Skin epidermis (tissue), 12 donors: ENCODE measurements around the gene GLT1D1.

ENCODE experiments used
- H3K27ac ChIP-seq, 21 experiments: fragments of 200-600 bp; sonication (generic) in 11 of 21; one replicate each; pipeline ENCODE4 v1.5.0; 2020; ENCODE audit warnings: mild to moderate bottlenecking in 3 of 21, inconsistent platforms in 2 of 21, moderate library complexity in 2 of 21
- H3K4me3 ChIP-seq, 7 experiments: fragments of 200-600 bp; sonication (generic) in 2 of 7; one replicate each; pipeline ENCODE4 v1.5.0; 2020; ENCODE audit warnings: inconsistent platforms in 2 of 7, mild to moderate bottlenecking in 2 of 7, moderate library complexity in 1 of 7

The GLT1D1 gene

DNA sequence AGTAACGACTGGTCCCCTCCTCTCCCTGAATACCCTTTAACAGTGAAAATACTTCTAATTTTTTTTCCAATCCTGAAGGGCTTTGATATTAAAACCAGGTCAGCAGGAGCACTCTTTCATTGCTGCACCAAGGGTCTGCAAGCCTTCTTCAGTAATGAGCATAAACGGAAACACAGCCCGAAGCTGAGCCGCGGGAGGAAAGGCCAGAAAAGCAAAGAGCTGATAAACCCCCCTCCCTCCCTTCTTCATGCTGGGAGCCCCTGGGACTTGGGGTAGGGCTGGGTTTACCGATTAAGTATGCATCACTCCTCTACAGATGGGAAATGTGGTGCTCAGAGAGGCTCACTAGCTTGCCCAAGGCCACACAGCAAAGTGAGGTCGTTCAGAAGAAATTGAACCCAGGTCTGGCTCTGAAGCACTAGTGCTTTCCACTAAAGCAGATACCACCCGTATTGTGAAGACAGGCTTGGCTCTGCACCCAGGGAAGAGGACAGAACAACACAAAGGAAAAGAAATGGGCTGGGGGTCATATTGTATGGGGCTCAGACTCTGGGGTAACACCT is 128.8 kb downstream of the GLT1D1 start:
- H3K27ac ChIP-seq, result no peak overlapping the region

DNA sequence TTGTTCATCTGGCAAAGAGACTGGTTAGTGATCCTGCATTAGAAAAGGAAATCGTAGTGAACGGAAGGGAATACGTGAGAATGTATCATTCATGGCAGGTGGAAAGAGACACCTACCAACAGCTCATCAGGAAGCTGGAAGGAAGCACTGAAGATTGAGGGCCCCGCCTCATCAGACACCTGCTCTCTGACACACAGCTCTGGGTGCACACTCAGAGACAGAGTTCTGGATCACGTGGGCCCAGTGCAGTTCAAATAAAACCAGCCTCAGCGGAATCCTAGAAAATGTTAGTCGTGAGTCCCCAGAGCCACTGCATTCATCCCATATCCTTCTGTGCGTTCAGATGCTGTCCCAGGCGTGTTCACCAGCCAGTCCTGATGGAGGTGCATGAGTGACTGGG is 129.7 kb downstream of the GLT1D1 start:
- H3K4me3 ChIP-seq, result no peak overlapping the region
- H3K27ac ChIP-seq, result no peak overlapping the region

More for the DNA sequence above, 128.8 kb downstream of the GLT1D1 start:
- no peak overlapping the region for H3K4me3 ChIP-seq

DNA sequence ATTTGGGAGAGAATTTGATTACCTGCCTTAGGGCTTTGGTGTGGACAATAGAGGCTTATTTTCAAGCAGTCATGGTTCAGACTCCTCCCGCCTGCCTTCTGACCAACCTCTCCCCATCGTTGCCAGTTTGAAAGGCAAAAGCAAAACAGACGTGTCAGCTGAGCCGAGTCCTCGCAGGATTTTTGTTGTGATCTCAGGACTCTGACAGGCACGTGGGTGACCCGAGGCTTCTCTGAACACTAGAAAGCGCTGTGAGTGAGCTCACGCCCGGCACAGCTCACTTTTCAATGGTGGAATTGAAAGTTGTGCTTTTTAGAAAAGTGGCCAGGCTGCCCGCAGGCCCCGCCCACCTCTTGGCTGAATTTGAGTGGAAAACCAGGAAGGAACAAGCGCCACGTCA is 130.1 kb downstream of the GLT1D1 start:
- no peak overlapping the region for H3K27ac ChIP-seq
- H3K4me3 ChIP-seq, result no peak overlapping the region

DNA sequence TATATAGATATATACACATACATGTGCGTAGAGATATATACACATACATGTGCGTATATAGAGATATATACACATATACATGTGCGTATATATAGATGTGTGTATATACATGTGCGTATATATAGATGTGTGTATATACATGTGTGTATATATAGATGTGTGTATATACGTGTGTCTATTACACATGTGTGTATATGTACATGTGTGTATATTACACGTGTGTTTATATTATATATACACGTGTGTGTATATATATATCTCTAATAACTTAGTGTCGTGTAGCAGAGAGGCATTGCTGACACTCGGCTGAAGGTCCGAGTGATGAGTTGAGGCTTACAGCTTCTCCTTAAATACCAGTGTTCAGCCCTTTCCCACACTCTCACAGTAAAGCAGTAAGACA is 133.7 kb downstream of the GLT1D1 start:
- no peak overlapping the region for H3K27ac ChIP-seq

DNA sequence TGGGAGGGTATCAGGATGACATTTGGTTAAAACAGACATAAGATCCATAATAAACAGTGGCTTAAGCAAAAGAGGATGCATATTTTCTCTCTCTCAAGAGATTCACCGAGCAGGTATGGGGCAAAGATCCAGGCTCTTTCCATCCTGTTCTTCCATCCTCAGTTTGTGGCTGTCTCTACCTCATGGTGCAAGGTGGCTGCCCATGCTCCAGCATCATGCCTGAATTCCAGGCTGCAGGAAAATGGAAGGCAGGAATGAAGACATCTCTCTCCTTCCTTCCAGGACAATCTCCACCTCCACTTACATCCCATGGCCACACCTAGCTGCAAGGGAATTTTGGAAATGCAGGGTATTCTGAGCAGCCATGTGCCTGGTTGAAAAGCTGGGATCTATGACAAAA is 136.0 kb downstream of the GLT1D1 start:
- Histone ChIP-seq H3K4me3 (no peak overlapping the region), H3K27ac (no peak overlapping the region)

More for the DNA sequence above, 133.7 kb downstream of the GLT1D1 start:
- H3K4me3 ChIP-seq, result no peak overlapping the region

DNA sequence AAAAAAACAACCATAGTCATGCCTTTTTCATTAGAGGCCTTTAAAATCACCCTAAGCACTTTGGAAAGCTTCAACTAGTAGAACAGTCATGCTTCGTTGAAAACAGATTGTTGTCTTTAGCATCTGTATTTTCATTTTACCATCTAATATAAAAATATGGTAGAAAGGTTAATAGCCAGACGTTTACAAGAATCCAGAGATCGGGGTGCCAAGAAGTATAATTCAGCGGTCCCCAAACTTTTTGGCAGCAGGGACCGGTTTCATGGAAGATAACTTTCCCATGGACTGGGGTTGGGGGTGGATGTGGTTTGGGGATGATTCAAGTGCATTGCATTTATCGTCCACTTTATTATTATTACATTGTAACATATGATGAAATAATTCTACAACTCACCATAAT is 138.4 kb downstream of the GLT1D1 start:
- no peak overlapping the region for H3K4me3 ChIP-seq
- no peak overlapping the region for H3K27ac ChIP-seq

DNA sequence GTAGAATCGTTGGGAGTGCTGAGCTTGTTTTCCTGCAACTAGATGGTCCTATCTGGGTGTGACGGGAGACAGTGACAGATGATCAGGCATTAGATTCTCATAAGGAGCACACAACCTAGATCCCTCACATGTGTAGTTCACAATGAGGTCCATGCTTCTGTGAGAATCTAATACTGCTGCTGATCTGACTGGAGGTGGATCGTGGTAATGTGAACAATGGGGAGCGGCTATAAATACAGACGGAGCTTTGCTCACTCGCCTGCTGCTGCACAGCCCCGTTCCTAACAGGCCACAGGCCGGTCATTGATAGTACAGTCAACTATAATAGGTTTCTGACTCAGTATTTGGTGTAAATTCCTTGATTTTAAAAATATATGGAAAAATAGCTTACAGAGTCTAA is 138.8 kb downstream of the GLT1D1 start:
- H3K4me3 ChIP-seq, result no peak overlapping the region
- H3K27ac ChIP-seq, result no peak overlapping the region

DNA sequence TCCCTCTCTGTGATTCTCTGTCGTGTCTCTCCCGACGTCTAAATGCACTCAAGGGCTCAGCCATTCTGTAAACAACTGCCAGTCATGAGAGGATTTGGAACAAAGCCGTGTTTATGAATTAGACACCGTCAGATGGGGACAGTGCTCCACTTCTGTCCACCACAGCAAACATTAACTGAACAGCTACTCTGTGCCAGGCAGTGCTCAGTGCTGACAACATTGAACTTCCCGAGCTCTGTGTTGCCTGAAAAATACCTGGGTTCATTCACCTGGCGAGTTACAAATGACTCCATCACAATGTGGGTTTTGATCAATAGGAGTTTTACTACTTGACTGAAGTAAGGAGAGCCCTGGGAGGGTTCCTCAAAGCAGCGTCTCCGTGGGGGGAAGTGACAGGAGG is 139.3 kb downstream of the GLT1D1 start:
- H3K4me3 ChIP-seq, result no peak overlapping the region
- H3K27ac ChIP-seq, result no peak overlapping the region

DNA sequence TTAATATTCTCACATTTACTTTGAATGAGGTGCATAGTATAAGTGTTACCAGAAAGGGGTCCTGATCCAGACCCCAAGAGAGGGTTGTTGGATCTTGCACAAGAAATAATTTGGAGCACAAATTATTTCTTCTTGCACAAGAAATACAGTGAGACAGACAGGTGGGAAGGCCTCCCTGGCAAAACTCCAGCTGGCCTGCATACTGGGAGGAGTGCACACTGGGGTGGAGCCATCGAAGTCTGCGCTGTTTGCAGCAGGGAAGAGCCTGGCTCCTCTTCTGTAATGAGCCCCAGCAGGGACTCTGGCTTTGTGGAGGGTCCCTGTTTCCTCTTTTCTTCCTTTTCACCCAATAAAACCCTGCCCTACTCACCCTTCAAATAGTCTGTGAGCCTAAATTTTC is 141.6 kb downstream of the GLT1D1 start:
- Histone ChIP-seq H3K27ac (no peak overlapping the region), H3K4me3 (no peak overlapping the region)

DNA sequence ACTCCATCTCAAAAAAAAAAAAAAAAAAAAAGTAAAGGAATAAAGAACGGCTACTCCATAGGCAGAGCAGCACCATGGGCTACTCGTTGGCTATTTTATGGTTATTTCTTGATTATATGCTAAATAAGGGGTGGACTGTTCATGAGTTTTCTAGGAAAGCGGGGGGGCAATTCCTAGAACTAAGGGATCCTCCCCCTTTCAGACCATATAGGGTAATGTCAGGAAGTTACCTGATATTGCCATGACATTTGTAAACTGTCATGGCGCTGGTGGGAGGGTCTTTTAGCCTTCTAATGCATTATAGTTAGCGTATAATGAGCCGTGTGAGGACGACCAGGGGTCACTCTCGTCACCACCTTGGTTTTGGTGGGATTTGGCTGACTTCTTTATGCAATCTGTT is 142.3 kb downstream of the GLT1D1 start:
- no peak overlapping the region for H3K27ac ChIP-seq
- no peak overlapping the region for H3K4me3 ChIP-seq

DNA sequence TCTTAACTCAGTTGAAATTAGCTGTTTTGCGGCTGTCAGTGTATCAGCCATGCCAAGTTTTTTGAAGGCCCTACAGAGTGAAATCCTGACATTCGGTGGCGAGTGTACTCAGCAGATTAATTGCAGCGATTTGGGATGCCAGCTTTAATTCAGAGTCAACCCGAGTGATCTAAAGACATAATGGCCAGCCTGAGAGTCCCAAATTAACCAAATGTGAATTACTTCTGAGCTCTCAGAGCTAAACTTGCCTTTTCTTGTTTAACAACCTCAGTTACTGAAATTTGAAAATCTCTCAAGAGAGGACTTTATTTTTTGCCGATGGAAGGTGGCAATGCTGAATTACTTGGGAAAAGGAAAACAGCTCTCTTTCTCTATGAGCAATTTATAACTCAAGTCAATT is 148.5 kb downstream of the GLT1D1 start:
- Histone ChIP-seq H3K4me3 (no peak overlapping the region), H3K27ac (no peak overlapping the region)

DNA sequence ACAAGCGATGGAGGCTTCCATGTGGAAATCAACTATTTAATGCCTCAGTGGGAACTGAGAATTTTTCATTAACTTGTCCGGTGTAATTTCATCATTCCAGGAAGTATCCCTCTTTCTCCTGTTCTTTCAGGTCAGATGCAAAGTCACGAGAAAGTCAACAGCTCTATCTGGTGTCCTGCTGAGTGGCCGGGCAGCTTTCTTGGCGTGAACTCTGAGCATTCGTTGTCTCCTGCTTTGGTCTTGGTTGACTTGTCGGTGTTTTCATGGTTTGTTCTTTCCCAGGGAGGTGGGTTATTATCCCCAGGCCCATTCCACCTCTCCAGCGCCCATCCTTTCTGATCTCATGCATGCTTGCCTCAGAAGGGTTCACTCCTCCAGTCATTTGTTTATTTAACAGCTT is 149.1 kb downstream of the GLT1D1 start:
- no peak overlapping the region for H3K4me3 ChIP-seq

DNA sequence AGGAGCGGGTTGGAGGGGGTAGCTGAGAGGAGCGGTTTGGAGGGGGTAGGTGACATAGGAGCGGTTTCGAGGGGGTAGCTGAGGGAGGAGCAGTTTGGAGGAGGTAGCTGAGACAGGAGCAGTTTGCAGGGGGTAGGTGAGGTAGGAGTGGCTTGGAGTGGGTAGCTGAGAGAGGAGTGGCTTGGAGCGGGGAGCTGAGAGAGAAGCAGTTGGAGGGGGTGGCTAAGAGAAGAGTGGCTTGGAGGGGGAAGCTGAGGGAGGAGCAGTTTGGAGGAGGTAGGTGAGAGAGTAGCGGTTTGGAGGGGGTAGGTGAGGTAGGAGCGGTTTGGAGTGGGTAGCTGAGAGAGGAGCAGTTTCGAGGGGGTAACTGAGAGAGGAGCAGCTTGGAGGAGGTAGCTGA is 152.1 kb downstream of the GLT1D1 start:
- Histone ChIP-seq H3K4me3 (no peak overlapping the region), H3K27ac (no peak overlapping the region)

More for the DNA sequence above, 149.1 kb downstream of the GLT1D1 start:
- H3K27ac ChIP-seq, result no peak overlapping the region

DNA sequence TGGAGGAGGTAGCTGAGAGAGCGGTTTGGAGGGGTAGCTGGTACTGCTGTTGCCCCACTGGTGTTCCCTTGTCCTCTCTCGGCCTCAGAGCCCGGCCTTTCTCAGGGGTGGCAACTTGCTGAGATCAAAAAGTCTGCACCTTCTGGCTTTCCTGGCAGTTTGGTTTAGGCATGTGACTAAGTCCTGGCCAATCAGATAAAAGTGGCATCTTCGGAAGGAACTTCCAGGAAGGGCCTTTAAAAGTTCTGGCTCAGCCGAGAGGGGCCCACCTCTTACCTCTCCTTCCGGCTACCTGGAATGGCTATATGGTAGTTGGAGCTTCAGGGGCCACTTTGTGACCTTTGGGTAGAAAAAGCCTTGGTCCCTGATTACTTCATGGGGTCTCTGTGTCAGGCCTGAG is 152.6 kb downstream of the GLT1D1 start:
- no peak overlapping the region for H3K4me3 ChIP-seq
- no peak overlapping the region for H3K27ac ChIP-seq

DNA sequence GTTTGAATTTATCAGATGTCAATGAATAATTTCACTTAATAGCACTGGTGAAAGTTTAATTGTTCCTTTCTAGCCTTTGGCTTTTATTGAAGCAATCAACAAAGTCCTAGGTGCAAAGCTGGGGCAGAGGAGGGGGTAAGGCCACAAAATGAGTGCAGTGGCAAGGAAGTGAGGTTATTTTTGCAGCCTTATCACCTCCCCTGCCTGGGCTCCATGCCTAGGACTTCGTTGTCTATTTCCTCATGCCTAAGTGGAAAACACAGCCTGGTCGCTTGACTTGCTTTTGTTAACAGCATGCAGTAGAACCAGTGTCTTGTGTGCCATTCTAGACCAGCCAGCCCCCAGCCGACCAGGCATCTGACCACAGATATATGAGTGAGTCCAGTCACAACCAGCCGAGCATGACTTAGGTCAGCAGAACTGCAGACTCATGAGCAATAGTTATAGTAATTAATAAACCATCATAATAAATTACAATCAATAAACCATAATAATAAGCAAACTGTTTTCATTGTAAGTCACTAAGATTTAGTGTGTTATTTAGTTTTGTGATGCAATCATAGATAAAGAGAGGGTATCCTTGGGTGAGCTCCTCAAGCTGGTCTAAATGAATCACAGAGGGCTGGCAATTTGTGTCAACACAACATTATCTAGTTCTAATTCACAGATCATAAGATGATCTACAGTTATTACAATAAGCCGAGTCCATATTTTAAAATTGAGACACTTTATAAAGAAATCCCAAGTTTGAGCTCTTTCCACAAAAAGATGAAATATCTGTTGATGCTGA is 156.8 kb downstream of the GLT1D1 start:
- H3K27ac ChIP-seq, result no peak overlapping the region
- H3K4me3 ChIP-seq, result no peak overlapping the region

DNA sequence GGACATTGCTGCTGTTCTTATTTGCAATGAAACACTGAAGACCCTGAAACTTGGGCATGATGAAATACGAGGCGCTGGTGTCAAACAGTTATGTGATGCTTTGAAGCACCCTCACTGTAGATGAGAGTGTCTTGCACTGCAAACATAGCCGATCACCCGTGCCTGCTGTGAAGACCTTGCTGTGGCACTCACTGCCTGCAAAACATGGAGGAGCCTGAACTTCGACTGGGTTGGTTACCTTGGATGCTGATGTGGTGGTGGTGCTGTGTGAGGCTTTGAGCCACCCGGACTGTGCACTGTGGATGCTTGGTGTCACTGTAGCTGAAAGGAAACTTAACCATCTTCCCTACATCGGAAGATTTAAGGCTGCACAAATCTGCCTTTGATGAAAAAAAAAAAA is 162.9 kb downstream of the GLT1D1 start:
- Histone ChIP-seq H3K4me3 (no peak overlapping the region), H3K27ac (no peak overlapping the region)

DNA sequence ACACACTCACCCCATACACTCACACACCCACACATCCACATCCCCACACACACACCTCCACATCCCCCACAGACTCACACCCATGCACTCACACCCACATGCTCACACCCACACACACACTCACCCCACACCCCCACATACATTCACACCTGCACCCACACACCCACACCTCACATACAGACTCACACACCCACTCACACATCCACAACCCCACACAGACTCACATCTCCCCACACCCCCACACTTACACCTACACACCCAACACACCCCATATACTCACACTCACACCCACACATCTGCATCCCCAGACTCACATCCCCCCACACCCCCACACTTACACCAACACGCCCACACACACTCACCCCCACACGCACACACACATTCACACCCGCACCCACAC is 171.8 kb downstream of the GLT1D1 start:
- Histone ChIP-seq H3K4me3 (no peak overlapping the region), H3K27ac (no peak overlapping the region)

DNA sequence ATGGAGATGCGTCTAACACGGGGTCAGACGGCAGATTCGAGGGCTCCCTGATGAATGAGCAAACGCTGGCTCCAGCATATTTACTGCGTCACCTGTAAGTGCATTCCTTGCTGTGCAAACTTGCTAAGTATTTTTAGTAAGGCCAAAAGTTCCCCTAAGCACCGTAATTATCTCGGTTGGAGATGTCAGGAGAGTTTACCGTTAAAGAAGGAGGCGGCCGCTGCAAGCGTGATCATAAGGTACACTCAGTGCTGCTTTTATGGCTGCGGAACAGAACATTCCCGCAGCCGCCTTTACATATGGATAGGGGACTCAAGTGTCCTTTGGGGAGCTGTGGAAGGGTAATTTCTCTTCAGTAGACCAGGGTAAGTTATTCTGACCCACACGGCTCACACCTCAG is 175.6 kb downstream of the GLT1D1 start:
- H3K27ac ChIP-seq, result no peak overlapping the region

More for the DNA sequence above, 175.6 kb downstream of the GLT1D1 start:
- no peak overlapping the region for H3K4me3 ChIP-seq
